Astrocyte (in vitro differentiated cells and primary cell): ENCODE measurements around the gene GPR15. TPM values are rescaled to one million over a fixed set of nuclear protein-coding genes. Genes with fewer than 3 reads are reported as not detected.

ENCODE experiments used
- DNase-seq: peaks from one replicate; pipeline ENCODE4 v3.0.0-alpha.2; 2010; ENCODE audit warnings: low read depth
- FAIRE-seq: peaks from 2 replicates; lab custom pipeline; 2011; peaks lifted over from hg19 to GRCh38; lab: Jason Lieb, UNC
- H2AFZ ChIP-seq: 2 replicates; pipeline ENCODE4 v1.6.0; 2012; ENCODE audit warnings: low read depth, low read length, inconsistent platforms
- H3K27ac ChIP-seq: 2 replicates; pipeline ENCODE4 v1.5.1; 2011; ENCODE audit warnings: low read depth, low read length, inconsistent platforms
- H3K27me3 ChIP-seq: 2 replicates; pipeline ENCODE4 v1.6.0; 2011; ENCODE audit warnings: low read length, inconsistent platforms; ENCODE audit not compliant: insufficient read depth
- H3K36me3 ChIP-seq: 2 replicates; pipeline ENCODE4 v1.5.1; 2011; ENCODE audit warnings: low read length, inconsistent platforms; ENCODE audit not compliant: insufficient read depth
- H3K4me1 ChIP-seq: 2 replicates; pipeline ENCODE4 v1.5.1; 2011; ENCODE audit warnings: low read length, inconsistent platforms; ENCODE audit not compliant: insufficient read depth
- H3K4me2 ChIP-seq: 2 replicates; pipeline ENCODE4 v1.6.0; 2012; ENCODE audit warnings: low read length, inconsistent platforms
- H3K4me3 ChIP-seq: 2 replicates; pipeline ENCODE4 v1.5.1; 2011; ENCODE audit warnings: low read depth, mild to moderate bottlenecking, low read length, inconsistent platforms; ENCODE audit not compliant: insufficient read depth
- H3K79me2 ChIP-seq: 2 replicates; pipeline ENCODE4 v1.6.0; 2012; ENCODE audit warnings: mild to moderate bottlenecking, low read length, inconsistent platforms; ENCODE audit not compliant: insufficient read depth
- H3K9ac ChIP-seq: 2 replicates; pipeline ENCODE4 v1.6.0; 2012; ENCODE audit warnings: mild to moderate bottlenecking, low read length, inconsistent platforms
- H3K9me3 ChIP-seq: 2 replicates; pipeline ENCODE4 v1.5.1; 2012; ENCODE audit warnings: low read depth, mild to moderate bottlenecking, low read length, inconsistent platforms; ENCODE audit not compliant: insufficient read depth
- H4K20me1 ChIP-seq: 2 replicates; pipeline ENCODE4 v1.6.0; 2012; ENCODE audit warnings: low read length, inconsistent platforms; ENCODE audit not compliant: insufficient read depth
- H3K27ac Mint-ChIP-seq: one replicate; pipeline ENCODE4 v1.8.0; 2021; ENCODE audit warnings: mild to moderate bottlenecking, mixed read lengths; ENCODE audit not compliant: unreplicated experiment
- H3K27me3 Mint-ChIP-seq: one replicate; pipeline ENCODE4 v1.8.0; 2021; ENCODE audit warnings: low read depth, mixed read lengths; ENCODE audit not compliant: unreplicated experiment
- H3K36me3 Mint-ChIP-seq: one replicate; pipeline ENCODE4 v1.8.0; 2021; ENCODE audit warnings: low read depth, mixed read lengths; ENCODE audit not compliant: unreplicated experiment
- H3K4me1 Mint-ChIP-seq: one replicate; pipeline ENCODE4 v1.8.0; 2021; ENCODE audit warnings: low read depth, mixed read lengths; ENCODE audit not compliant: unreplicated experiment
- H3K4me3 Mint-ChIP-seq: one replicate; pipeline ENCODE4 v1.8.0; 2021; ENCODE audit warnings: mild to moderate bottlenecking, moderate library complexity, mixed read lengths; ENCODE audit not compliant: unreplicated experiment
- H3K9me3 Mint-ChIP-seq: one replicate; pipeline ENCODE4 v1.8.0; 2021; ENCODE audit warnings: mild to moderate bottlenecking, mixed read lengths; ENCODE audit not compliant: unreplicated experiment
- EZH2 ChIP-seq: IDR thresholded peaks from 2 replicates; pipeline ENCODE4 v1.6.1; 2012; ENCODE audit warnings: mild to moderate bottlenecking, low read length, inconsistent platforms; ENCODE audit not compliant: insufficient read depth
- total RNA-seq: library from RNA; stranded (reverse); gene quantifications from 2 replicates; pipeline ENCODE4 v1.2.1, GENCODE V29; 2021
- TF ChIP-seq, protein P1 (sequence below): IDR thresholded peaks from 2 replicates; pipeline ENCODE4 v1.5.1; 2011; ENCODE audit warnings: low read depth, mild to moderate bottlenecking, inconsistent platforms, low read length, moderate library complexity; ENCODE audit not compliant: insufficient read depth

The GPR15 gene
- total RNA-seq, 1 donor from 2014 or later, result not detected

DNA sequence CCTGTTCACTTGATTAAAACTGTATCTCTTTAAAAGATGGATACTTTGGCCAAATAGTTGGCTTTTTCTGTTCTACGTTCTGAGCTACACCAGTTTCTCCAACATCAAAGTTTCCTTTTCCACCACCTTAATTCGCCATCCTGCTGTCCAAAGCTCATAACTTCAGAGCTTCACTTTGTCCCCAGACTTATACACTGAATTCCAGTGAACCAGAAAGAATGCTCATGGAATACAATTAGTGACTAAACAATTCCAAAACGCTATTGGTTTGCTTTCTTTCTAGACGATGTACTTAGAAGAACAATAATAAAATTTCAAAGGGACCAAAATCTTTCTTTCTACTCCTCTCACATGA, 23.2 kb downstream of the GPR15 start:
- peaks cover 3% of the 10 kb centered on the region for H3K4me1 Mint-ChIP-seq
- H3K27ac ChIP-seq, result no peak overlapping the region
- H3K36me3 Mint-ChIP-seq, result no peaks in the 10 kb centered on the region
- no peaks in the 10 kb centered on the region for H4K20me1 ChIP-seq
- no peaks in the 10 kb centered on the region for H3K36me3 ChIP-seq
- no peaks in the 10 kb centered on the region for H3K4me1 ChIP-seq
- H3K9me3 ChIP-seq, result no peaks in the 10 kb centered on the region
- H3K27me3 Mint-ChIP-seq, result peaks cover 4% of the 10 kb centered on the region
- no peak for TF ChIP-seq EZH2
- TF ChIP-seq, protein P1, sequence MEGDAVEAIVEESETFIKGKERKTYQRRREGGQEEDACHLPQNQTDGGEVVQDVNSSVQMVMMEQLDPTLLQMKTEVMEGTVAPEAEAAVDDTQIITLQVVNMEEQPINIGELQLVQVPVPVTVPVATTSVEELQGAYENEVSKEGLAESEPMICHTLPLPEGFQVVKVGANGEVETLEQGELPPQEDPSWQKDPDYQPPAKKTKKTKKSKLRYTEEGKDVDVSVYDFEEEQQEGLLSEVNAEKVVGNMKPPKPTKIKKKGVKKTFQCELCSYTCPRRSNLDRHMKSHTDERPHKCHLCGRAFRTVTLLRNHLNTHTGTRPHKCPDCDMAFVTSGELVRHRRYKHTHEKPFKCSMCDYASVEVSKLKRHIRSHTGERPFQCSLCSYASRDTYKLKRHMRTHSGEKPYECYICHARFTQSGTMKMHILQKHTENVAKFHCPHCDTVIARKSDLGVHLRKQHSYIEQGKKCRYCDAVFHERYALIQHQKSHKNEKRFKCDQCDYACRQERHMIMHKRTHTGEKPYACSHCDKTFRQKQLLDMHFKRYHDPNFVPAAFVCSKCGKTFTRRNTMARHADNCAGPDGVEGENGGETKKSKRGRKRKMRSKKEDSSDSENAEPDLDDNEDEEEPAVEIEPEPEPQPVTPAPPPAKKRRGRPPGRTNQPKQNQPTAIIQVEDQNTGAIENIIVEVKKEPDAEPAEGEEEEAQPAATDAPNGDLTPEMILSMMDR, result no peak
- no peak overlapping the region for H3K4me3 ChIP-seq
- no peak overlapping the region for H3K4me2 ChIP-seq
- H3K27ac Mint-ChIP-seq, result no peak overlapping the region
- H3K4me3 Mint-ChIP-seq, result no peak overlapping the region
- H3K9ac ChIP-seq, result no peak overlapping the region
- no peak for FAIRE-seq
- no peaks in the 10 kb centered on the region for H3K9me3 Mint-ChIP-seq
- H3K79me2 ChIP-seq, result no peaks in the 10 kb centered on the region
- DNase-seq, result no peak
- no peak overlapping the region for H2AFZ ChIP-seq
- peaks cover 9% of the 10 kb centered on the region for H3K27me3 ChIP-seq

DNA sequence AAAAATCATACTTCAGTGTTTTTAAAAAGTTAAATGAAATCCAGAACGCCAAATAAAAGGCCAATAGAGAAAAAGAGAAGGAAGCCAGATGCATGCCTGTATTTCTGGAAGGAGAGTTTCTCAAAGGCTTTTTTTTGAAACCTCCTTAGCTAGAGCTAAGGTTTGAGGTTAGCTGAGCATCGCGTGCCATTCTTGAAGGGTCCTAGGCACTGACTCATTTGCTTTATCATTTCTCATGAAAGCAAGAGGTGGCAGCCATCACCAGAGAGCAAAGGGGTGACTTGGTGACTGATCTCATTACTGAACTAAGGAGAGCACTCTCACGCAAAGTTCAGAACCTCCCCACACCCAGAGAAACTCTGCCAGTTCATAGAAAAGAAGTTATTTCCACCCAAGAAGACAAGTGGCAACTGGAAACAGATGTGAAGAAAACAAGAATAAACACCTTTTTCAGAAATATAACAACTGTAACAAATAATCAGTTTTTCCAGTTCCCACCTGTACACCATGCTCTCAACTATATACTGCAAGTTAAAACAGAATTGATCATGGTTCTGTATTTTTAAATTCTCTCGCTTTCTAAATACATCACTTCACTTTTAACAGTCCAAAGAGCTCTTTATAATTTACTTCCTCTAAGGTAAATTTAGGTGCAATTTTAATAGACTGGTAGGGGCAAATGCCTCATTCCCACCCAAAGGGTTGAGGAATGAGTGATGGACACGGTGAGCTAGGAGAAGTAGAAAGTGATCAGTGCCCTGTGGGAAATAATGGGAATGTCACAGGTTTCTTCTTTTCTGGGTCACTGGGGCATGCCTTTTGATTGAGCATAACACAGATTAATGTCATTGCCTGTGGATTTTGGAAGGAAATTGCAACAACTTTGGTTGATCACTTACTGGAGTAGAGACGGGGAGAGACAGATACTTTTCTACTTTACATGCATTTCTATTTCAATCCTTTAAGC, 24.7 kb downstream of the GPR15 start:
- Mint-ChIP-seq H3K27me3 (peaks cover 4% of the 10 kb centered on the region), H3K9me3 (no peaks in the 10 kb centered on the region), H3K27ac (no peak overlapping the region), H3K4me1 (peaks cover 3% of the 10 kb centered on the region), H3K36me3 (no peaks in the 10 kb centered on the region), H3K4me3 (no peak overlapping the region)
- TF ChIP-seq, protein P1, result no peak
- TF ChIP-seq EZH2, result no peak
- H3K36me3 ChIP-seq, result no peaks in the 10 kb centered on the region
- no peak overlapping the region for H3K4me2 ChIP-seq
- peak overlapping the region; percentile 54 for H3K27ac ChIP-seq
- DNase-seq (peak; percentile 61), FAIRE-seq (no peak)
- peaks cover 7% of the 10 kb centered on the region for H3K27me3 ChIP-seq
- H3K4me3 ChIP-seq, result no peak overlapping the region
- H3K4me1 ChIP-seq, result no peaks in the 10 kb centered on the region
- peak overlapping the region; percentile 15 for H3K9ac ChIP-seq
- no peak overlapping the region for H2AFZ ChIP-seq
- H3K79me2 ChIP-seq, result no peaks in the 10 kb centered on the region
- no peaks in the 10 kb centered on the region for H3K9me3 ChIP-seq
- no peaks in the 10 kb centered on the region for H4K20me1 ChIP-seq
